DND-41 (cell line): ENCODE measurements around the gene PTBP1.

Experiments used
- EZH2 ChIP-seq: IDR thresholded peaks from 3 replicates; pipeline ENCODE4 v1.6.1; 2012; ENCODE audit warnings: borderline replicate concordance, low read depth, mild to moderate bottlenecking, moderate library complexity, low read length, inconsistent platforms; ENCODE audit not compliant: severe bottlenecking
- TF ChIP-seq, protein P1 (sequence below): IDR thresholded peaks from 2 replicates; pipeline ENCODE4 v1.5.1; 2012; ENCODE audit warnings: borderline replicate concordance, low read length, moderate library complexity, mild to moderate bottlenecking; ENCODE audit not compliant: poor library complexity, severe bottlenecking; ENCODE audit errors: extremely low read depth

DNA sequence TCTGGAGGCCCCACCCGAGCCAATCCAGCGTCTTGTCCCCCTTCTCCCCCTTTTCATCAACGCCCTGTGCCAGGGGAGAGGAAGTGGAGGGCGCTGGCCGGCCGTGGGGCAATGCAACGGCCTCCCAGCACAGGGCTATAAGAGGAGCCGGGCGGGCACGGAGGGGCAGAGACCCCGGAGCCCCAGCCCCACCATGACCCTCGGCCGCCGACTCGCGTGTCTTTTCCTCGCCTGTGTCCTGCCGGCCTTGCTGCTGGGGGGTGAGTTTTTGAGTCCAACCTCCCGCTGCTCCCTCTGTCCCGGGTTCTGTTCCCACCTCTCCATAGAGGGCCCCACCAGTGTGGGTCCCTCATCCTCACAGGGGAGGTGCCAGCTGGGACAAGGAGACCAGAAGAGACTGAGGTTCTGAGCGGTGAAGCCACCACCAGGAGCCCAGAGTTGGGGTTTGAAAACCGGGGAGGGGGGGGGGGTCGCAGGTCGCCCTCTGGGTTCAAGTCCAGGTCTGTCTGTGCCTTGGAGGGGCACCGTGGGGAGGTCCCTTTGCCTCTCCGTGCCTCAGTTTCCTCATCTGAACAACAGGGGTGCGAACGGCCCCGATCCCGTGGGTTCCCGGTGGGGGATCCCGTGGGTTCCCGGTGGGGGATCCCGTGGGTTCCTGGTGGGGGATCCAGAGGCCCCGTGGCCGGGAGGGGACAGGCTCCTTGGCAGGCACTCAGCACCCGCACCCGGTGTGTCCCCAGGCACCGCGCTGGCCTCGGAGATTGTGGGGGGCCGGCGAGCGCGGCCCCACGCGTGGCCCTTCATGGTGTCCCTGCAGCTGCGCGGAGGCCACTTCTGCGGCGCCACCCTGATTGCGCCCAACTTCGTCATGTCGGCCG lies 55.1 kb downstream of the PTBP1 start, which contains the start of gene ELANE:
- TF ChIP-seq, protein P1, sequence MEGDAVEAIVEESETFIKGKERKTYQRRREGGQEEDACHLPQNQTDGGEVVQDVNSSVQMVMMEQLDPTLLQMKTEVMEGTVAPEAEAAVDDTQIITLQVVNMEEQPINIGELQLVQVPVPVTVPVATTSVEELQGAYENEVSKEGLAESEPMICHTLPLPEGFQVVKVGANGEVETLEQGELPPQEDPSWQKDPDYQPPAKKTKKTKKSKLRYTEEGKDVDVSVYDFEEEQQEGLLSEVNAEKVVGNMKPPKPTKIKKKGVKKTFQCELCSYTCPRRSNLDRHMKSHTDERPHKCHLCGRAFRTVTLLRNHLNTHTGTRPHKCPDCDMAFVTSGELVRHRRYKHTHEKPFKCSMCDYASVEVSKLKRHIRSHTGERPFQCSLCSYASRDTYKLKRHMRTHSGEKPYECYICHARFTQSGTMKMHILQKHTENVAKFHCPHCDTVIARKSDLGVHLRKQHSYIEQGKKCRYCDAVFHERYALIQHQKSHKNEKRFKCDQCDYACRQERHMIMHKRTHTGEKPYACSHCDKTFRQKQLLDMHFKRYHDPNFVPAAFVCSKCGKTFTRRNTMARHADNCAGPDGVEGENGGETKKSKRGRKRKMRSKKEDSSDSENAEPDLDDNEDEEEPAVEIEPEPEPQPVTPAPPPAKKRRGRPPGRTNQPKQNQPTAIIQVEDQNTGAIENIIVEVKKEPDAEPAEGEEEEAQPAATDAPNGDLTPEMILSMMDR: no peak
- TF ChIP-seq EZH2: no peak
